H1 (cell line): ENCODE measurements around the gene PDZRN3. TPM values are rescaled to one million over a fixed set of nuclear protein-coding genes. Genes with fewer than 3 reads are reported as not detected.

Experiments used
- CTCF ChIA-PET: fragments of 300-600 bp; sonication (Branson Sonifier 250); formaldehyde crosslinking; loops from one replicate; lab custom pipeline; 2021; ENCODE audit not compliant: partially characterized antibody; lab: Charles Lee
- POLR2A ChIA-PET: fragments of 300-600 bp; sonication (Branson Sonifier 250); formaldehyde crosslinking; loops from one replicate; lab custom pipeline; 2021; ENCODE audit warnings: inconsistent platforms; ENCODE audit not compliant: partially characterized antibody; lab: Charles Lee
- DNase-seq, 2 experiments: peaks; one replicate each; pipeline versions ENCODE4 v3.0.0 to v3.0.0-alpha.2; 2010 to 2022; ENCODE audit warnings: low spot score in 2 of 2, low read depth in 1 of 2, mixed read lengths in 1 of 2
- FAIRE-seq: peaks from 2 replicates; lab custom pipeline; 2011; peaks lifted over from hg19 to GRCh38; lab: Jason Lieb, UNC
- H2AFZ ChIP-seq: 2 replicates; pipeline ENCODE4 v1.8.1; 2012; ENCODE audit warnings: low read length, inconsistent platforms
- H2AK5ac ChIP-seq: 2 replicates; pipeline ENCODE4 v1.6.1; 2013; ENCODE audit warnings: low read depth, low read length
- H2BK120ac ChIP-seq: replicated peaks from 2 replicates; pipeline ENCODE3; 2013; ENCODE audit warnings: low read depth, low read length, inconsistent platforms
- H2BK12ac ChIP-seq: 2 replicates; pipeline ENCODE4 v1.6.1; 2013; ENCODE audit warnings: low read depth, low read length
- H2BK15ac ChIP-seq: 2 replicates; pipeline ENCODE4 v1.6.1; 2013; ENCODE audit warnings: low read length
- H2BK20ac ChIP-seq: 2 replicates; pipeline ENCODE4 v1.6.1; 2013; ENCODE audit warnings: low read length
- H2BK5ac ChIP-seq: 2 replicates; pipeline ENCODE4 v1.6.1; 2013; ENCODE audit warnings: low read depth, low read length
- H3K14ac ChIP-seq: 2 replicates; pipeline ENCODE4 v1.6.1; 2013; ENCODE audit warnings: inconsistent platforms; ENCODE audit not compliant: insufficient read length
- H3K18ac ChIP-seq: 2 replicates; pipeline ENCODE4 v1.6.1; 2013; ENCODE audit warnings: low read length; ENCODE audit errors: extremely low read depth
- H3K23ac ChIP-seq: 2 replicates; pipeline ENCODE4 v1.6.1; 2013; ENCODE audit warnings: inconsistent platforms; ENCODE audit not compliant: insufficient read length
- H3K23me2 ChIP-seq: 2 replicates; pipeline ENCODE4 v1.6.1; 2013; ENCODE audit warnings: low read depth, low read length
- H3K27ac ChIP-seq: 2 replicates; pipeline ENCODE4 v1.6.1; 2011; ENCODE audit warnings: low read depth, low read length, inconsistent platforms
- H3K27me3 ChIP-seq, 4 experiments: replicated peaks in 1 of 4; 1 replicate in 1 of 4; 2 replicates in 3 of 4; pipeline versions ENCODE4 v1.6.1 to v1.8.1; 2011 to 2013; ENCODE audit warnings: low read length in 3 of 4, mild to moderate bottlenecking in 3 of 4, inconsistent platforms in 2 of 4, mixed read lengths in 2 of 4, moderate library complexity in 1 of 4; ENCODE audit not compliant: control insufficient read depth in 3 of 4, insufficient read depth in 3 of 4; ENCODE audit errors: extremely low read depth in 1 of 4
- H3K36me3 ChIP-seq, 4 experiments: 2 replicates each; pipeline versions ENCODE4 v1.6.1 to v1.8.1; 2011 to 2013; ENCODE audit warnings: mild to moderate bottlenecking in 4 of 4, low read length in 3 of 4, moderate library complexity in 2 of 4, control low read depth in 1 of 4, inconsistent platforms in 1 of 4; ENCODE audit not compliant: insufficient read depth in 4 of 4, control insufficient read depth in 2 of 4
- H3K4ac ChIP-seq: replicated peaks from 2 replicates; pipeline ENCODE3; 2013; ENCODE audit warnings: low read length, low read depth, mixed read lengths, inconsistent platforms; ENCODE audit not compliant: insufficient read length
- H3K4me1 ChIP-seq, 4 experiments: replicated peaks in 1 of 4; 1 replicate in 1 of 4; 2 replicates in 3 of 4; pipeline versions ENCODE4 v1.6.1 to v1.8.1; 2011 to 2013; ENCODE audit warnings: low read length in 3 of 4, inconsistent platforms in 2 of 4, mixed read lengths in 1 of 4; ENCODE audit not compliant: insufficient read depth in 4 of 4, control insufficient read depth in 3 of 4
- H3K4me2 ChIP-seq, 2 experiments: 2 replicates each; pipeline versions ENCODE4 v1.6.1 to v1.8.1; 2011 to 2013; ENCODE audit warnings: low read depth in 2 of 2, low read length in 2 of 2, control low read depth in 1 of 2, inconsistent platforms in 1 of 2, mild to moderate bottlenecking in 1 of 2; ENCODE audit not compliant: insufficient read depth in 1 of 2
- H3K4me3 ChIP-seq, 4 experiments: fragments of 200-600, 300-600 bp in 1 of 4; sonication (generic), shearing (Covaris generic), sonication (Bioruptor Twin) in 1 of 4; 2 replicates each; pipeline versions ENCODE4 v1.5.1 to v1.8.1; 2011 to 2016; ENCODE audit warnings: low read length in 4 of 4, low read depth in 3 of 4, control low read depth in 2 of 4, inconsistent platforms in 2 of 4, mild to moderate bottlenecking in 2 of 4, mixed read lengths in 1 of 4, moderate library complexity in 1 of 4; ENCODE audit not compliant: insufficient read depth in 2 of 4; ENCODE audit errors: extremely low read depth in 1 of 4
- H3K56ac ChIP-seq: replicated peaks from 2 replicates; pipeline ENCODE3; 2013; ENCODE audit warnings: low read depth, mild to moderate bottlenecking, mixed read lengths, low read length, inconsistent platforms; ENCODE audit not compliant: insufficient read length
- H3K79me1 ChIP-seq: 2 replicates; pipeline ENCODE4 v1.6.1; 2013; ENCODE audit warnings: low read depth, low read length, control low read depth
- H3K79me2 ChIP-seq, 2 experiments: 2 replicates each; pipeline versions ENCODE4 v1.6.1 to v1.8.1; 2012 to 2013; ENCODE audit warnings: low read length in 2 of 2, mild to moderate bottlenecking in 2 of 2, inconsistent platforms in 1 of 2; ENCODE audit not compliant: insufficient read depth in 2 of 2, control insufficient read depth in 1 of 2
- H3K9ac ChIP-seq, 4 experiments: replicated peaks in 1 of 4; 1 replicate in 1 of 4; 2 replicates in 3 of 4; pipeline versions ENCODE4 v1.6.1 to v1.8.1; 2011 to 2013; ENCODE audit warnings: low read depth in 3 of 4, low read length in 3 of 4, control low read depth in 2 of 4, mild to moderate bottlenecking in 2 of 4, moderate library complexity in 2 of 4, inconsistent platforms in 1 of 4; ENCODE audit errors: extremely low read depth in 1 of 4
- H3K9me3 ChIP-seq, 2 experiments: 2 replicates each; pipeline versions ENCODE4 v1.6.1 to v1.8.1; 2012 to 2013; ENCODE audit warnings: mild to moderate bottlenecking in 2 of 2, moderate library complexity in 2 of 2, control low read depth in 1 of 2, inconsistent platforms in 1 of 2, low read depth in 1 of 2, low read length in 1 of 2, mixed read lengths in 1 of 2; ENCODE audit not compliant: insufficient read depth in 2 of 2
- H4K20me1 ChIP-seq, 2 experiments: replicated peaks in 1 of 2; 2 replicates each; pipeline versions ENCODE3 to v1.8.1; 2011 to 2013; ENCODE audit warnings: inconsistent platforms in 2 of 2, low read length in 2 of 2, mild to moderate bottlenecking in 1 of 2; ENCODE audit not compliant: insufficient read depth in 2 of 2, control insufficient read depth in 1 of 2
- H4K5ac ChIP-seq: 2 replicates; pipeline ENCODE4 v1.6.1; 2013; ENCODE audit warnings: low read length, low read depth, mixed read lengths, inconsistent platforms; ENCODE audit not compliant: insufficient read length
- H4K8ac ChIP-seq: 2 replicates; pipeline ENCODE4 v1.8.0; 2013; ENCODE audit warnings: mild to moderate bottlenecking, moderate library complexity, low read length, inconsistent platforms; ENCODE audit not compliant: insufficient read depth; ENCODE audit errors: extremely low read depth
- H4K91ac ChIP-seq: replicated peaks from 2 replicates; pipeline ENCODE3; 2013; ENCODE audit warnings: low read length, mixed read lengths, inconsistent platforms; ENCODE audit not compliant: insufficient read length
- HDAC6 ChIP-seq: IDR thresholded peaks from one replicate; pipeline ENCODE4 v1.7.1; 2012; ENCODE audit warnings: low read depth, mild to moderate bottlenecking, inconsistent platforms, low read length, moderate library complexity
- MAFK ChIP-seq: IDR thresholded peaks from 2 replicates; pipeline ENCODE4 v1.6.1; 2012; ENCODE audit warnings: low read depth, mild to moderate bottlenecking, improper control_type of control experiment, low read length
- POLR2AphosphoS5 ChIP-seq: IDR thresholded peaks from 2 replicates; pipeline ENCODE4 v1.6.1; 2011; ENCODE audit warnings: low read depth, low read length
- SP1 ChIP-seq: IDR thresholded peaks from 2 replicates; pipeline ENCODE4 v1.6.1; 2011; ENCODE audit warnings: low read depth, low read length
- TAF1 ChIP-seq: IDR thresholded peaks from 2 replicates; pipeline ENCODE4 v1.6.1; 2011; ENCODE audit warnings: mild to moderate bottlenecking, low read depth, low read length
- WGBS, 2 experiments: shearing (Covaris generic) in 1 of 2; methylation state at CpG; one replicate each; pipeline versions ENCODE4 v1.1.6 to v1.1.7; 2013 to 2015; ENCODE audit warnings: low lambda C conversion rate in 2 of 2, mixed read lengths in 2 of 2, inconsistent platforms in 1 of 2, low coverage in 1 of 2, missing lambda C conversion rate in 1 of 2; ENCODE audit not compliant: insufficient replicate concordance in 2 of 2, insufficient coverage in 1 of 2, insufficient read length in 1 of 2; ENCODE audit errors: extremely low coverage in 1 of 2, missing lambda C conversion rate in 1 of 2; 5-methylcytosine and 5-hydroxymethylcytosine counted together
- polyA plus RNA-seq, 7 experiments: library from polyadenylated mRNA; depleted of rRNA in 3 of 7; stranded (reverse) in 5 of 7; unstranded in 2 of 7; fragments of >200 nt in 5 of 7; fragments of 200-250 nt in 2 of 7; gene quantifications; 1 replicate in 5 of 7; 2 replicates in 1 of 7; 4 replicates in 1 of 7; pipeline versions ENCODE4 v1.2.1 to v1.2.3, GENCODE V29; 2011 to 2013; ENCODE audit warnings: missing spikeins in 2 of 7, mixed read lengths in 2 of 7
- total RNA-seq: library from RNA; stranded (reverse); fragmentation: NEBNext Ultra II Directional; extraction: Animal tissue kit (Norgen Biotek cat#: 25700); gene quantifications from 2 replicates; pipeline ENCODE4 v1.2.1, GENCODE V29; 2021

PDZRN3 gene
- total and polyA plus RNA-seq, 2 of the 8 experiments (the other 6 are each of a cell fraction or from before 2014, with no cell fraction given): 4.2 to 20.5 TPM

- Histone ChIP-seq H3K9ac (no peak overlapping the region), H2AFZ (no peak overlapping the region), H4K20me1 (peaks cover under 1 to 6% of the 10 kb centered on the region in 2 experiments), H3K18ac (no peak overlapping the region), H3K79me2 (peaks cover 0 to 51% of the 10 kb centered on the region in 2 experiments; a peak in 2 of 4 replicates), H3K4ac (no peak overlapping the region), H3K4me3 (no peak overlapping the region), H2AK5ac (no peak overlapping the region), H2BK12ac (no peak overlapping the region), H4K8ac (no peak overlapping the region), H3K9me3 (no peaks in the 10 kb centered on the region), H2BK15ac (no peak overlapping the region), H3K79me1 (no peaks in the 10 kb centered on the region; the same call in 1 of the 2 replicates), H2BK120ac (no peak overlapping the region), H3K4me1 (peaks cover 0 to 5% (median 0%) of the 10 kb centered on the region in 4 experiments; a peak in 1 of 7 replicates), H3K23me2 (no peaks in the 10 kb centered on the region), H3K27me3 (no peaks in the 10 kb centered on the region), H2BK20ac (no peak overlapping the region), H4K91ac (no peak overlapping the region), H3K27ac (no peak overlapping the region), H3K36me3 (peaks cover 0 to under 1% (median 0%) of the 10 kb centered on the region in 4 experiments; a peak in 2 of 8 replicates), H4K5ac (no peak overlapping the region), H3K23ac (no peak overlapping the region), H2BK5ac (no peak overlapping the region), H3K4me2 (no peak overlapping the region), H3K56ac (no peak overlapping the region), H3K14ac (no peak overlapping the region)
- DNase-seq: no peak
- 87% methylated on average over 2 of the region's 2 CpGs; no CpG with 5 or more reads in 1 of the 2 experiments for WGBS, 2 experiments
- FAIRE-seq: no peak
- CTCF ChIA-PET: interaction anchor here (2.2 to 3.8 kb wide), 2 partner anchors 10 to 11 kb away, joined by 9 to 14 read pairs; partner anchors contain the start of gene PDZRN3
- POLR2A ChIA-PET: interaction anchor here (1.6 kb wide), 1 partner anchor 9 kb away, joined by 4 read pairs; no protein-coding TSS in a partner anchor
- TF ChIP-seq POLR2AphosphoS5: no peak
- no peak for TF ChIP-seq MAFK
- no peak for TF ChIP-seq TAF1
- no peak for TF ChIP-seq HDAC6
- no peak for TF ChIP-seq SP1
Measured at GRCh38 chr3:73614419-73614818, 10.3 kb downstream of the PDZRN3 start.
